ENCODE measurements around the gene PPP1R17. TPM values are rescaled to one million over a fixed set of nuclear protein-coding genes. Genes with fewer than 3 reads are reported as not detected.

The PPP1R17 gene
- total and polyA plus RNA-seq, 2 donors (not counting 3 experiments of a cell fraction or from before 2014, with no cell fraction given) = not detected

GRCh38 chr7:31648880-31649279 is 38.1 kb upstream of the PPP1R17 start:
- POLR2A ChIA-PET = no interaction called here
- no peak overlapping the region for H3K4me3 ChIP-seq (replicated peaks in 1 of 3; ENCODE audit: insufficient read depth in 1 of 3, low read depth in 1 of 3, low read length in 3 of 3)
- no peak for DNase-seq (ENCODE audit: low read depth, low spot score)
- dilution Hi-C loops (cut with MboI; ENCODE audit: extremely low pct_ligation_motif_present, low sequenced_read_pairs) (no loop called here), intact Hi-C loops (cut with micrococcal nuclease) (loop anchor here (1.0 to 5.0 kb wide), 2 partner anchors 48 to 87 kb away; no protein-coding TSS in a partner anchor)
- H2AFZ ChIP-seq (ENCODE audit: low read depth, low read length) = no peak overlapping the region
- H3K9me1 ChIP-seq (replicated peaks; ENCODE audit: control insufficient read depth, extremely low read depth, insufficient read depth, low read length) = no peaks in the 10 kb centered on the region
- no peak overlapping the region for H3K27ac ChIP-seq (ENCODE audit: insufficient read depth, low read depth, low read length)
- H3K27me3 ChIP-seq (ENCODE audit: control insufficient read depth in 2 of 2, insufficient read depth in 2 of 2, low read length in 2 of 2) = no peaks in the 10 kb centered on the region
- no peaks in the 10 kb centered on the region for H3K79me2 ChIP-seq (ENCODE audit: control insufficient read depth, insufficient read depth, low read length)
- TF ChIP-seq JUN (IDR thresholded peaks at IDR 0.05; ENCODE audit: borderline replicate concordance, insufficient read depth, insufficient read length, low read depth) (no peak), MAX (IDR thresholded peaks at IDR 0.05; ENCODE audit: insufficient read depth, insufficient read length) (no peak), MYC (IDR thresholded peaks at IDR 0.05; ENCODE audit: low read depth, low read length) (no peak), POLR2A (IDR thresholded peaks at IDR 0.05; ENCODE audit: low read depth, low read length) (no peak), EZH2 (IDR thresholded peaks at IDR 0.05; ENCODE audit: borderline replicate concordance, low read depth, low read length, severe bottlenecking) (no peak), CTCF (IDR thresholded peaks at IDR 0.05; ENCODE audit: extremely low read depth in 1 of 2, insufficient read depth in 1 of 2, low read depth in 1 of 2, low read length in 2 of 2) (no peak), FOS (IDR thresholded peaks at IDR 0.05; ENCODE audit: borderline replicate concordance, insufficient read depth, low read length) (no peak), POLR2AphosphoS5 (IDR thresholded peaks at IDR 0.05; ENCODE audit: insufficient read depth, low read depth, low read length) (no peak), GATA2 (IDR thresholded peaks at IDR 0.05; ENCODE audit: insufficient read depth, insufficient read length, low read depth, low read length) (no peak)
- no TSS peak for BruUV-seq (replicated peaks)
- no peaks in the 10 kb centered on the region for H4K20me1 ChIP-seq (replicated peaks; ENCODE audit: control insufficient read depth, extremely low read depth, insufficient read depth, low read length)
- no peaks in the 10 kb centered on the region for H3K36me3 ChIP-seq (ENCODE audit: control insufficient read depth in 2 of 2, extremely low read depth in 1 of 2, insufficient read depth in 2 of 2, low read length in 2 of 2)
- no peak overlapping the region for H3K9ac ChIP-seq (replicated peaks; ENCODE audit: extremely low read depth, insufficient read depth, low read length)
- no peak overlapping the region for H3K4me2 ChIP-seq (ENCODE audit: insufficient read depth, low read length)
- FAIRE-seq = no peak
- CTCF ChIA-PET = interaction anchor here (0.7 to 1.7 kb wide), 8 partner anchors 14 to 556 kb away, joined by 3 to 9 read pairs (median 4); no protein-coding TSS in a partner anchor
- H3K9me3 ChIP-seq (replicated peaks; ENCODE audit: control insufficient read depth, insufficient read depth, low read length) = no peaks in the 10 kb centered on the region
- H3K4me1 ChIP-seq (ENCODE audit: control insufficient read depth, extremely low read depth, insufficient read depth, low read length) = no peaks in the 10 kb centered on the region
